Jurkat, Clone E6-1 (cell line): ENCODE results near the gene TUBB4B.
"Not testable (repeated sequence)": the region's sequence is repeated elsewhere in the genome, so short reads cannot be mapped to it uniquely, and the experiment has no call there.

Source experiments
- DNase-seq: peaks from one replicate; pipeline ENCODE4 v3.0.0-alpha.2; 2011; ENCODE audit warnings: low read depth, low spot score
- H3K4me3 ChIP-seq: 2 replicates; pipeline ENCODE4 v1.5.1; 2011; ENCODE audit warnings: mild to moderate bottlenecking, low read length, control low read depth, moderate library complexity

TUBB4B gene

DNA sequence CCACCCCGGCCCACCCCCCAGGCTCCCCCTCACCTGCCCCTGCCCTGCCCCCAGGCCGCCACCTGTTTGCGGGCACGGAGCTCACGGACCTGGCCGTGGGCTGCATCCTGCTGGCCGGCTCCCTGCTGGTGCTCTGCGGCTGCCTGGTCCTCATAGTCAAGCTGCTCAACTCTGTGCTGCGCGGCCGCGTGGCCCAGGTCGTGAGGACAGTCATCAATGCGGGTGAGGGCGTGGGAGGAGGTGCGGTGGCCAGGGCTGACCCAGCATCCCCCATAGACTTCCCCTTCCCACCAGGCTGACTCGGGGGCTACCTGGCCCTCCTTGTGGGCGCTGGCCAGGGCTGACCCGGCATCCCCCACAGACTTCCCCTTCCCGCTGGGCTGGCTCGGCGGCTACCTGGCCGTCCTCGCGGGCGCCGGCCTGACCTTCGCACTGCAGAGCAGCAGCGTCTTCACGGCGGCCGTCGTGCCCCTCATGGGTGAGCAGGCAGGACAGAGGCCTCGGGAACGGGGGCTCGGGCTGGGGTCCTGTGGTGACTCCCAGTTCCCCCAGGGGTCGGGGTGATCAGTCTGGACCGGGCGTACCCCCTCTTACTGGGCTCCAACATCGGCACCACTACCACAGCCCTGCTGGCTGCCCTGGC, 6.9 kb upstream of the TUBB4B start:
- H3K4me3 ChIP-seq = no peak overlapping the region
- DNase-seq = no peak

GRCh38 chr9:137234758-137235423, 6.2 kb upstream of the TUBB4B start:
- DNase-seq = no peak
- no peak overlapping the region for H3K4me3 ChIP-seq

DNA sequence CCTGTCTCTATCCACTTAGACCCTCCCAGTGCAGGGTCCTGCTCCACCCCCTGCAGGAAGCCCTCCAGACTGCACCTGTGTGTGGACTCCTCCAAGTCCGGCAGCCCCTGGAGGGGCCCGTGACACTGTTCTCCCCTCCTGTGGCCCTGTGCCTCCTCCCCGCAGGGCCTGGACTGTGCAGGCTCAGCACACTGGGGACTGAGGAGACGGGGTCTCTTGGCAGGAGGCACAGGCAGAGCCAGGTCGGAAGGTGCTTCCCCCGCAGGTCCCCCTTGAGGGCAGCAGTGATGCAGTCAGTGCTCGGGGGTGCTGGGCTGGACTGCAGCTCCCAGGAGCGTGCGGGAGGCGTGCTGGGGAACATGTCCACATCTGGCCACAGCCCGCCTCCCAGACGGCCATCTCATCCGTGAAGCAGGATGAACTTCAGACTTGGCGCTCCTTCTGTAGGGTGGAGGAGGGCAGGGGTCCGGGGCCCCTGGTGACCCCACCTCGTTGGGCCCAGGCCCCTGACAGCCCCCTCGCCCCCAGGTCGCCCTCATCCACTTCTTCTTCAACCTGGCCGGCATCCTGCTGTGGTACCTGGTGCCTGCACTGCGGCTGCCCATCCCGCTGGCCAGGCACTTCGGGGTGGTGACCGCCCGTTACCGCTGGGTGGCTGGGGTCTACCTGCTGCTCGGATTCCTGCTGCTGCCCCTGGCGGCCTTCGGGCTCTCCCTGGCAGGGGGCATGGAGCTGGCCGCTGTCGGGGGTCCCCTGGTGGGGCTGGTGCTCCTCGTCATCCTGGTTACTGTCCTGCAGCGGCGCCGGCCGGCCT, 5.5 kb upstream of the TUBB4B start:
- DNase-seq = no peak
- no peak overlapping the region for H3K4me3 ChIP-seq

GRCh38 chr9:137236238-137236935, 4.7 kb upstream of the TUBB4B start:
- peak; percentile 76 for DNase-seq
- 0 out of 2 replicates have a peak overlapping the region, but pooled peaks have one; percentile 9 for H3K4me3 ChIP-seq

GRCh38 chr9:137236936-137237421, 4.1 kb upstream of the TUBB4B start:
- DNase-seq = no peak
- 0 out of 2 replicates have a peak overlapping the region, but pooled peaks have one; percentile 9 for H3K4me3 ChIP-seq

GRCh38 chr9:137237759-137238726, 3.0 kb upstream of the TUBB4B start:
- no peak for DNase-seq
- no peak overlapping the region for H3K4me3 ChIP-seq

DNA sequence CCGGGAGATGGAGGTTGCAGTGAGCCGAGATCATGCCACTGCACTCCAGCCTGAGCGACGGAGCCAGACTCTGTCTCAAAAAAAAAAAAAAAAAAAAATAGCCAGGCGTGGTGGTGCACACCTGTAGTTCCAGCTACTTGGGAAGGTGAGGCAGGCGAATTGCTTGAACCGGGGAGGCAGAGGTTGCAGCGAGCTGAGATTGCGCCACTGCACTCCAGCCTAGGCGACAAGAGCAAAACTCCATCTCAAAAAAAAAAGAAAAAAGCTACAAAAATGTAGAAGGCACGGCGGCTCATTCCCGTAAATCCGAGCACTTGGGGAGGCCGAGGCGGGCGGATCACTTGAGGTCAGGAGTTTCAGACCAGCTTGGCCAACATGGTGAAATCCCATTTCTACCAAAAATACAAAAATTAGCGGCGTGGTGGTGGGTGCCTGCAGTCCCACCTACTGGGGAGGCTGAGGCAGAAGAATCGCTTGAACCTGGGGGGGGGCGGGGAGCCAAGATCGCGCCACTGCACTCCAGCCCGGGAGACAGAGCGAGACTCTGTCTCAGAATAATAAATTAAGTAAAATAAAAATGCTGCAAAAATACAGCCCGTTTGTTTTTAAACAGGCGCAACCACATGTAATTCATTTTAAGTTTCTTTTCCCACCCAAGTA, 1.4 kb upstream of the TUBB4B start:
- peak overlapping the region; percentile 67 for H3K4me3 ChIP-seq
- DNase-seq = not testable (repeated sequence)

GRCh38 chr9:137240318-137240840, 708 bp upstream of the TUBB4B start:
- DNase-seq = peak; percentile 58
- H3K4me3 ChIP-seq = peak overlapping the region; percentile 67

DNA sequence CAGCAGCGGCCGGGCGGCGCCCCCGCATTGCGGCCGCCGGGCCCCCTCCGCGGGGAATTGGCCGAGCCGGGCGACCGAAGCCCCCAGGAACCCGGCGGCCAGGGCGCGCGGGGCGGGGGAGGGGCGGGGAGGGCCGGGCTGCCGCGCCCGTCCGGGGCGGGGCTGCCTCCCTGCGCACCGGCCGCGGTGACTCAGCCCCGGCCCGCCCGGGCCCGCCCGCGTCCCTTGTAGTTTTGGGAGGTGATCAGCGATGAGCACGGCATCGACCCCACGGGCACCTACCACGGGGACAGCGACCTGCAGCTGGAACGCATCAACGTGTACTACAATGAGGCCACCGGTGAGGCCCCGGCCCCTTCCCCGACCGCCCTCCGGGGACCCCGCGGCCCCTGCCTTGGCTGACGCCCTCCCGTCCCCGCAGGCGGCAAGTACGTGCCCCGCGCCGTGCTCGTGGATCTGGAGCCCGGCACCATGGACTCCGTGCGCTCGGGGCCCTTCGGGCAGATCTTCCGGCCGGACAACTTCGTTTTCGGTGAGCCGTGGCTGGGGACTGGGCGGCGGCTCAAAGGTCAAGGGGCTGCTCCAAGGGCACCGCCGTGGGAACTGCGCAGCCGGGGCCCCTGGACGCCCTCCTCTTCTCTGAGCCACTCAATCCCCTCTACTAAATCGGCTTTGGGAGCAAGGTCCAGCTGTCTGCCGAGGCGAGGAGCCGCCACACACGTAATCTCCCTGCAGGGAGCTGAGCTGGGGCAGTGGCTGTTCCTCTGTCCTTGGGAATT, 592 bp downstream of the TUBB4B start:
- no peak for DNase-seq
- H3K4me3 ChIP-seq = peak overlapping the region; percentile 76

GRCh38 chr9:137242269-137243203, 1.4 kb downstream of the TUBB4B start:
- peak overlapping the region; percentile 76 for H3K4me3 ChIP-seq
- DNase-seq = no peak

GRCh38 chr9:137243266-137243625, 2.2 kb downstream of the TUBB4B start:
- not testable (repeated sequence) for H3K4me3 ChIP-seq, DNase-seq

DNA sequence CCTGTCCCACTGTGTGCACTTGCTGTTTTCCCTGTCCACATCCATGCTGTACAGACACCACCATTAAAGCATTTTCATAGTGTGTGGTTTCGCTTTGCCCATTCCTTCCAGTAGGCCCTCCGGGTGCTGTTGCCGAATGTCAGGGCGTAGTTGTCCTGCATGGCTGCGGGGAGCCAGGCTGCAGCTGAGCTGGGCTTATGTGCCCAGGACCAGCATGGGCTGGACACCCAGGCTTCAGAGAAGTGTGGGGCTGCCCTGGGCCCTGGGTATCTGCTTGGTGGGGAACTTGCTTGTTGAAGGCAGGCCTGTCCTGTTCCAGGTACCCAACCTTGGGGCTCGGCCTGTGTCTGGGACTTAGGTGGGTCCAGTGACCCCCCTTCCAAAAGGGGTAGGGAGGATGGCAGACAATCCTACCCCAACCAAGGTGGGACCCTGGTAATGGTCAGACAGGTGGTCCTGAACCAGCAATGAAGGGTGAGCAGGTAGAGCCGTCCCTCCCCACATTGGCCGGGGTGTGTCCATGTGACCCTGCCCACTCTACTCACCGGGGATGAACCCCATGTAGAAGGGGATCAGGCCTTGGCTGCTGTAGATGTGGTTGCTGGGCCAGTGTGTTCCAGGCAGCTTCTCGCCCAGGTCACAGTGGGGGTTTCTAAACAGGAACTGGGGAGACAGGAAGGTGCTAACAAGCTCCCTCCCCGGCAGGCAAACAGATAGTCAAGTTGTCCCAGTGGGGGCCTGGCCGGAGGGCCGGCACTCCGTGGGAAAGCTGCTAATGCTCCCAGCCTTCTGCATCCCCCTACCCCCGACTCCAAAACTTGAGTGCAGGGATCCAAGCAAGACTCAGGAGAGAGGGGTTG, 2.8 kb downstream of the TUBB4B start:
- no peak overlapping the region for H3K4me3 ChIP-seq
- no peak for DNase-seq

- no peak overlapping the region for H3K4me3 ChIP-seq
These were observed 3.7 kb downstream of the TUBB4B start for GRCh38 chr9:137244486-137245449.

More at GRCh38 chr9:137244486-137245449, 3.7 kb downstream of the TUBB4B start:
- DNase-seq = no peak
